GM18907 (cell line): ENCODE data around the gene SLC35F3.
"Not testable (repeated sequence)": the region's sequence is repeated elsewhere in the genome, so short reads cannot be mapped to it uniquely, and the experiment has no call there.

ENCODE experiments used
- ATAC-seq: cut with Tn5 transposase; IDR thresholded peaks from one replicate; pipeline ENCODE4 v1.9.1; 2021; ENCODE audit warnings: mild to moderate bottlenecking, moderate library complexity; ENCODE audit not compliant: unreplicated experiment

The SLC35F3 gene

GRCh38 chr1:233904633-233905415, at the start of gene SLC35F3:
Gene SLC35F3, plus strand, starts transcription at chr1:233904676.
- no peak for ATAC-seq

GRCh38 chr1:233859446-233859845, 45.0 kb upstream of the SLC35F3 start:
- ATAC-seq = no peak

DNA sequence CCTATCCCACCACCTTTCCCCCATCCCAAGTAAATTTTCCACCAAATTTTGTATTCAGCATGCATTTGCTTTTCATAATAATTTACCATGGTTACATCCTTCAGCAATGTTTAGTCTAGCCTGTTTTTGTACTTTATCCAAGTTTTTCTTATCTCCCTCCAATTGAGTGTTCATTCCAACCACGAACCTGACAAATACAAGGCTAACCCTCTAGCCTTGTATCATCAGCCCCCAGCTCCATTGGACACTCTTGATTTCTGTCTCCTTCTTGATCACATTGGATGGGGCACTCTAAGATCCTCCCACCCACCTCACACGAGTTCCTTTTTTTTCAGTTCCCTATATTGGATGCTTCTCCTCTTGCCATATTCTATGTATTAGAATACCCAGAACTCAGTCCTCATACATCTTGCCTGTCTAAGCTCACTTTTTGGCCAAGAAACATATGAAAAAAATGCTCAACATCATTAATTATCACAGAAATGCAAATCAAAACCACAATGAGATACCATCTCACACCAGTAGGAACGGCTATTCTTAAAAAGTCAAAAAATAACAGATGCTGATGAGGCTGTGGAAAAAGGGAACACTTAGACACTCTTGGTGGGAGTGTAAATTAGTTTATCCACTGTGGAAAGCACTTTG, 40.5 kb upstream of the SLC35F3 start:
- ATAC-seq = no peak

- no peak for ATAC-seq
Observed at GRCh38 chr1:233864578-233864977, 39.9 kb upstream of the SLC35F3 start.

- ATAC-seq = no peak
Observed at GRCh38 chr1:233865216-233865615, 39.3 kb upstream of the SLC35F3 start.

GRCh38 chr1:233865902-233866301, 38.6 kb upstream of the SLC35F3 start:
- no peak for ATAC-seq

DNA sequence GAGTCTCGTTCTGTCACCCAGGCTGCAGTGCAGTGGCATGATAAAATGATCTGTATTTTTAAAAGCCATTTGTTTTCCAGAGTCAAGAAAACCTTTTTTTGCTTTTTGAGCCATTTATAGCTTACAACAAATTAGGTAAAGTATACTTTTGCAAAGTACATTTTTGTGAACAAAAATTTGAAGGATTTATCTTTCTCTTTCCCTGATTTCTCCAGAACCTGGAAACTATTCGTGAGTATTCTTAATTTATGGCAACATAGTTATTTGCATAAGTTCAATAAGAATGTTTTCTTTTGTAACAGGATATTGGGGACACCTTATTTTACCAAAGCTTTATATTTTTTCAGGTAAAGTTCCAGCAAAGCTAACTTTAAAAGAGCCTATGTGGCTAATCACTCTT, 37.4 kb upstream of the SLC35F3 start:
- ATAC-seq = no peak

DNA sequence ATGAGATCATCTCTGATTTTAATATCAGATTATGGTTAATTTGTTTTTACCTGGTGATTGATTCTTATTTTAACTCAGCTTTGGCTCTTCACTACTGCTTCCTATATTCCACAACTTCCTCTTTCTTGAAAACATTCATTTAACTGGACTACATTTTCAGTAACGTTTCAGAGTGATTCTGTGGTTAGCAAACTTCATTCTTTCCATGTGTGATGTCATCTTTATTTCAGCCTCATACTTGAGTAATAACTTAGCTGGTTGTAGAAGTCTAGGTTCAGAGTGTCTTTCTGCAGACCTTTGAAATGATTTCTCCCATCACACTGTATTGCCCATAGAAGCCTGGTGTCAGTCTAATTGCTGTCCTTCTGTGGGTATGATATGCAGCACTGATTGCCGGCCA, 36.0 kb upstream of the SLC35F3 start:
- no peak for ATAC-seq

- no peak for ATAC-seq
Observed at GRCh38 chr1:233869680-233870079, 34.8 kb upstream of the SLC35F3 start.

DNA sequence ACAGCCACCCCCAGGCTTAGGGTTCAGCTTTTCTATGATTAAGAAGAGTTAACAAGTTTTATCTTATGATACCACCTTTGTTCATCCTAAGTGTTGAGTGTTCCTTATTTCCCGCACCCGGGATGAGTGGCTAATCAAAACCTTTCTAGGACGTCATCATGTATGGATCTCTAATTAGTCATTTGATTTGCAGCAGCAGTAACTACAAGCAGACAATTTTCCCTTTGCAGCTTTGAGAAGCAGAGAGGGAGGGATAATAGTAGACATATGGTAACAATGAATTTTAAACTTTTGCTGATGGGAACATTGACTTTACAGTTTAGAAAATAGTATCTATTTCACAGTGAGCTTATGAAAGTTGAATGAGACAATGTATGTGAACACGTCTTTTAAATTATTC, 30.8 kb upstream of the SLC35F3 start:
- no peak for ATAC-seq

DNA sequence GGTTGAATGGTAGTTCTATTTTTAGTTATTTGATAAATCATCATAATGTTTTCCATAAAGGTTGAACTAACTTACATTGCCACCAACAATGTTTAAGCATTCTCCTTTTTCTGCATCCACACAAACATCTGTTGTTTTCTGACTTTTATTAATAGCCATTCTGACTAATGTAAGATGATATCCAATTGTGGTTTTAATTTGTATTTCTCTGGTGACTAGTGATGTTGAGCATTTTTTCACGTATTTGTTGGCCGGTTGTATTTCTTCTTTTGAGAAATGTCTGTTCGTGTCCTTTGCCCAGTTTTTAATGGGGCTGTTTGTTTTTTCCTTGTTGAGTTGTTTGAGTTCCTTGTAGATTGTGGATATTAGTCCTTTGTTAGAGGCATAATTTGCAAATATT, 24.6 kb upstream of the SLC35F3 start:
- no peak for ATAC-seq

GRCh38 chr1:233883671-233884070, 20.8 kb upstream of the SLC35F3 start:
- ATAC-seq = no peak

DNA sequence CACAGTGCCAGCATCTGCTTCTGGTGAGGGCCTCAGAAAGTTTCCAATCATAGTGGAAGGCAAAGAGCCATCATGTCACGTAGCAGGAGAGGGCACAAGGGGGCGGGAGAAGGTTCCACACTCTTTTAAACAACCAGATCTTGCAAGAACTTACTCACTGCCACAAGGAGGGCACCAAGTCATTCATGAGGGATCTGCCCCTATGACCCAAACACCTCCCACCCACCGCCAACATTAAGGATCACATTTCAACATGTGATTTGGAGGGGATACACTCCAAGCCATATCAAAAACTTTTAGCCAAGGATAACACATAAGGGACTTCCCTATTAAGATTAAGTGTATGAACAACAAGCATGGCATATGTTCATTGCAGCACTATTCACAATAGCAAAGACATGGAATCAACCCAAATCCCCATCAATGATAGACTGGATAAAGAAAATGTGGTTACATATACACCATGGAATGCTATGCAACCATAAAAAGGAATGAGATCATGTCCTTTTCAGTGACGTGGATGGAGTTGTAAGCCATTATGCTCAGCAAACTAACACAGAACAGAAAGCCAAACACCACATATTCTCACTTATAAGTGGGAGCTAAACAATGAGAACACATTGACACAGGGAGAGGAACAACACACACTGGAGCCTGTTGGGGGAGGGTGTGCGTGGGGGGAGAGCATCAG, 19.9 kb upstream of the SLC35F3 start:
- no peak for ATAC-seq

DNA sequence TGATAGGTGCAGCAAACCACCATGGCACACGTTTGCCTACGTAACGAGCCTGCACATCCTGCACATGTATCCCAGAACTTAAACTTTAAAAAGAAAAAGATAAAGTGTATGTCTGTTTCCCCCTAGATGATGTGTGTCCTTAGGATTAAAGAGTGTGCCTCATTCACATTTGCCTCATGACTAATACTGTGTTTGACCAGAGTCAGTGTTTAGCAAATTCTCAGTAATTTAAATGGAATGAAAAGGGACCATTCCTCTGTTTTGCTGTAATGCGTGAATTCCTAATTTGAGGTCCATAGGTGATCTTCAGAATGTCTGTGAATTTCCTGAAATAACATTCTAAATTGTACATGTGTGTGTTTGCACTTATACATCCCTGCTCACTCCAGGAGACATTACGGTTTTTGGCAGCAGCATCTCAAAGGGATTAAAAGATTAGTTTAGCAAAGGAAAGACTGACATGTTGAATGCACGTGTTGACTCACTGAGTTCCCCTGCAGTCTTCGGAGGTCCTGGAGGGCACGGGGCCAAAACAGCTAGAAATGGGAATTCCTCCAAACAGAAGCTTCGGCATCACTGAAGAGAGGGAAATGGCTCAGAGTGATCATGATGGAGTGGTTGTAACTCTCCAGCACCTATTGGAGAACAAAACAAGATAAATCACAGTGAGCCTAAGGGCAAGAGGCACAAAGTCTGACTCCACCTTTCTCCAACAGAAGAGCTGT, 19.1 kb upstream of the SLC35F3 start:
- ATAC-seq = no peak

DNA sequence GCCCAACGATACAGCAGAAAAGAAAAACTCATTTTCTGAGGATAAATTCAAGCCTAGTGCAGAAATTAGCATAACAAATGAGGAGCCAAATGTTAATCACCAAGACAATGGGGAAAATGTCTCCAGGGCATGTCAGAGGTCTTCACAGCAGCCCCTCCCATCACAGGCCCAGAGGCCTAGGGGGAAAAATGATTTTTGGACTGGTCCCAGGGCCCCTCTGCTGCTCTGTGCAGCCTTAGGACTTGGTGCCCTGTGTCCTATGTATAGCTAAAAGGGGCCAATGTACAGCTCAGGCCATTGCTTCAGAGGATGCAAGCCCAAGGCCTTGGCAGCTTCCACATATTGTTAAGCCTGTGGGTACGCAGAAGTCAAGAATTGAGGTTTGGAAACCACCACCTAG, 13.3 kb upstream of the SLC35F3 start:
- not testable (repeated sequence) for ATAC-seq

GRCh38 chr1:233897325-233898162, 6.9 kb upstream of the SLC35F3 start:
- ATAC-seq = peak; percentile 98

GRCh38 chr1:233901495-233901894, 3.0 kb upstream of the SLC35F3 start:
- no peak for ATAC-seq

- no peak for ATAC-seq
Observed at GRCh38 chr1:233905416-233906051, 1.1 kb downstream of the SLC35F3 start.

DNA sequence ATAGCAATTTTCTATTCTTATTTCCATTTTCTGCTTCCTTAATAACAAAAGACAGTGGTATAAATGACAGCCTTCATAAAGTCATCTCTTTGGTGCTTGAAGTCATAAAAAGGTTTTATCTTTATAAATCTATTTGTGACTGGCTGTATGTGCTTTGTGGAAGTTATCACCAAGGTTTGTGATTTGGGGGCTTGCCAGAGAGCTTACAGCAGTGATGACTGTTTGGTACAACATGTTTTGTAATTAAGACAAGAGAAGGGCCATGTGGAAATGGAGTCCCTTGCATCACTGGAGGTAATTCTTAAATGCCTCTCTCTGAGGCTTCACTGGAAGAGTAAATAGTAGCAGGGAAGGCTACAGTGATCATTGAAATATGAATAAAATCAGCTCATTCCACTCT, 2.7 kb downstream of the SLC35F3 start:
- no peak for ATAC-seq

GRCh38 chr1:233908092-233908491, 3.6 kb downstream of the SLC35F3 start:
- ATAC-seq = no peak
